ENCODE measurements around the gene LRMDA.

GRCh38 chr10:76139431-76139830, 708.0 kb downstream of the LRMDA start:
- no peak for TF ChIP-seq CTCF (IDR thresholded peaks at IDR 0.05; ENCODE audit: insufficient read depth, low read length, poor library complexity, severe bottlenecking)
- no peak for TF ChIP-seq EZH2phosphoT487 (conservative IDR thresholded peaks at IDR 0.05; ENCODE audit: low read length)

Measured in SU-DHL-6 (cell line).